HG03354 (cell line): ENCODE measurements around the gene ADAMTS8.

ENCODE experiments used
- ATAC-seq: cut with Tn5 transposase; IDR thresholded peaks from one replicate; pipeline ENCODE4 v1.9.1; 2021; ENCODE audit warnings: mild to moderate bottlenecking; ENCODE audit not compliant: unreplicated experiment, poor library complexity, severe bottlenecking

ADAMTS8 gene

GRCh38 chr11:130403967-130404366 lies 24.4 kb downstream of the ADAMTS8 start:
- ATAC-seq: no peak

GRCh38 chr11:130403271-130403804 lies 25.1 kb downstream of the ADAMTS8 start:
- no peak for ATAC-seq

DNA sequence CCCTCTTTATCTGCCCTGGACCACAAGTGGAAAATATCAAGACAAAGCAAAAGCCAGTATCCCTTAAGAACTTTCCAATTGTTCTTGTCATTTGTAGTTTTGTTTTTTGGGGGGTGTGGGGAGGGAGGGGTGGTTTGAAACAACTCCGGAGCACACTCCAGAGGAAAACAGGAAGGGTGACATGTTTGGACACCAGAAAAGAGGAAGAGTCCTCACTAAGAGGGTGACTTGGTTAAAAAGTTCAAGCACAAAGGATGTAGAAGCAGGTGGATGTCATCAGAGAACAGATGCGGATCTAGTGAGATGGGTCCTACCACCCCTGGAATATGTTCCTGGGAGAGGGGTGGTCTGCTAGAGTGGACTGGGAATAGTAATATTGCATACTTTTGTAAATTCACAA lies 25.8 kb downstream of the ADAMTS8 start:
- ATAC-seq: no peak

GRCh38 chr11:130400781-130401483 lies 27.5 kb downstream of the ADAMTS8 start:
- ATAC-seq: no peak

- no peak for ATAC-seq
Measured at GRCh38 chr11:130399196-130399595, 29.2 kb downstream of the ADAMTS8 start.

DNA sequence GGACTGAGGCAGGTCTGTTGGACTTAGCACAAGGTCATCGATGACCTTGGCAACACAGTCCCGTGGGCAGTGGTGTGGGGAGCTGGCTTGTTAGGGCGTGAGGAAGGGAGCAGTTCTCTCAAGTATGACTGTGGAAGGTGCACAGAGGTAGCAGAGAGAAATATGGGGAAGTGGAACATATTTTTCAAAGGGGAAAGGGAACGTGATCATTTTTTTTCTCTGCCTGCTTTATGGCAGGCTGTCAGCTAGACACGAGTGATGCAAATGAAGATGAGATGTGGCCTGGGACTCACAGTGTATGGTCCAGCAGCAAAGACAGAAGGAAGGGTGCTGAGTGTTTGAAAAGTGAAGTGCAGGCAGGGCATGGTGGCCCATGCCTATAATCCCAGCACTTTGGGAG lies 30.6 kb downstream of the ADAMTS8 start:
- no peak for ATAC-seq

GRCh38 chr11:130396965-130397364 lies 31.4 kb downstream of the ADAMTS8 start:
- no peak for ATAC-seq

DNA sequence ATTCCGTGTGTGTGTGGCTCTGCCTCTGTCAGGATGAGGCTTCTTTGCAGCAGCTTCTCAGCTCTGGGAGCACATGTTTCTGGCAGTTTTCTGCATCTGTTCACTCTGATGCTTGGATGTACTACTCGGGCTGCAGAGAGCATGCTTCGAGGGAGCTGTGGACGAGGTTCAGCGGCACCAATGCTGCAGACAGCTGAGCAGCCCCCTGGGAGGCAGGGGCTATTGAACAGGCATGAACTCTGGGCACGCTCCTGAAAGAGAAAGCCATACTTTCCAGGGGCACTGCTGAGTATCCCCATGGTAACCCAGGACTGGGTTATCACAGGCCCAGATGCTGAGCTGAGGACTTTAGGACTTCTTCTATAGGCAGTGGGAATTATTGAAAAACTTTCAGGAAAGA lies 33.8 kb downstream of the ADAMTS8 start:
- ATAC-seq: no peak

- no peak for ATAC-seq
Measured at GRCh38 chr11:130391711-130392110, 36.7 kb downstream of the ADAMTS8 start.

GRCh38 chr11:130390071-130390758 lies 38.2 kb downstream of the ADAMTS8 start:
- no peak for ATAC-seq

DNA sequence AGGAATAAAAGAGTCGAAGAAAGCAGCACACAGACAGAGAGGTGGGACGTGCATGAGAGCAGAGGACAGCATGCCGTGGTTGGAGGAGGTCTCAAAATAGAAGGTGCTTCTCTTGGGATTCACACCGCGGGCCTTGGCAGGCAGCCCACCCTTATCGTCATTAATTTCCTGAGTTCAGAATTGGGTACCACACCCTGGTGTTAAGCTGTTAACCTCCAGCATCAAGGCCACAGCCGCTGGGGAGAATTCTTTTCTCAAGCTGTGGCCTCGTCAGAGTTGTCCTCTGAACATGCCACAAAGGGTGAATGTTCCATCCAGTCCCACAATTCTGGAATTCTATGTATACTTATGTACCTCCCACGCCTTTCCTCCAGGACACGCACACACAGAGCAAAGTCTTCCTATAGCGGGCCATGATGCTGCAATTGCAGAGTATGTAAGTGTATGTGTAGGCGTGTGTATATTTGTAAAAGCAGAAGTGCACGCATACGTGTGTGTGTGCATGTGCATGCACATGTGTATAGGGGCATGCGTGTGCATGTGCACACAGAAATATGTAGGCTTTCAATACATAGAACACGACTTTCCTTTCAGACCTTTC lies 39.0 kb downstream of the ADAMTS8 start:
- no peak for ATAC-seq

- no peak for ATAC-seq
Measured at GRCh38 chr11:130388607-130389205, 39.7 kb downstream of the ADAMTS8 start.

DNA sequence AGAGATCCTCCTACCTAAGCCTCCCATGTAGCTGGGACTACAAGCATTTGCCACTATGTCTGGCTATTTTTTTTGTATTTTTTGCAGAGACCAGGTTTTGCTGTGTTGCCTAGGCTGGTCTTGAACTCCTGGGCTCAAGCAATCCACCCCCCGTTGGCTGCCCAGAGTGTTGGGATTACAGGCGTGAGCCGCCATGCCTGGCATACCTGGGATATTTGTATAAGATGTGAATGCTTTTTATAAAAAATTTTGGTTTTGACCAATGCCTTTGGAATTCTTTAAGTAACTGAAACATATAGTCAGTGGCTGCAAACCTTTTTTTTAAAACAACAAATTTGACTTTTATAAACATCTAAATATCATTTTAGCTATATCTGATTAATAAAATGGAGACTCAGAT lies 42.4 kb downstream of the ADAMTS8 start:
- no peak for ATAC-seq

DNA sequence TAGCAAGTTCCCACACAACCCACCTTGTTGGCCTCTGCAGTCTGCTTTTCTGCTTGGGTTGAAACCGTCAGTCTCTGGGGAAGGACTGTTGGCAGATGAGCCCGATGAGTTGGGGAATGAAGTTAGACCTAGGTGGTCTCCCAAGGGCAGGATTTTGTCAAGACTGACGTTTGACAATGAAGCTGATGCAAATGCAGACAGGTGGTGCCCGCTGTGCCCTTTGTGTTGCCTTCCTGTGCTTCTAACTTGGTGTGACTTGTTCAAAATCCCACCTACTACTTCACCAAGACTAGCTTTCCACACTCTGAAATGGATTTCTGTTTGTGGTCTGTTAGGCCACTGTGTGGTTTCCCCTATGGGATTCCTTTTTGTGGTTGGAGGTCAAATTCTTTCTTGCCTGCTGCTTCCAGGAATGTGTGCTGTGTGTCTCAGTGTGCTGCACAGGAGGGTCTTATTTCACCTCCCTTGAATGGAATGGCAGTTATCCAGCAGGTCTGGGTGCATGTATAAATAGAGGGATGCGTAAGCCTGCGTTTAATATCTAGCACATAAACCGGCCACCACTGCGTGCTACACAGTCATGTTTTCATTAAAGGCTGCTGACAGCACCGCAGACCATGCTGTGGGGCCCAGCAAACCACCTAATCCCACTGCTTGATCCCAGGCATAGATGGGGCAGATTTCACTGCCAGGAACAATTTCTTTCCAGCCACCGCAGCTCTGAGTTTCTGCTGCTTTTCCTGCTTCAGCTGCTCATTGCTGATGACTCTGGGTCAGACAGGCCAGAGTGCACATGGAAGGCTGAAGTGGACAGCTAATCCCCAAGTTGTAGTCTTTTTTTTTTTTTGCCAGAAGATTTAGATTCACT lies 44.8 kb downstream of the ADAMTS8 start:
- ATAC-seq: no peak

DNA sequence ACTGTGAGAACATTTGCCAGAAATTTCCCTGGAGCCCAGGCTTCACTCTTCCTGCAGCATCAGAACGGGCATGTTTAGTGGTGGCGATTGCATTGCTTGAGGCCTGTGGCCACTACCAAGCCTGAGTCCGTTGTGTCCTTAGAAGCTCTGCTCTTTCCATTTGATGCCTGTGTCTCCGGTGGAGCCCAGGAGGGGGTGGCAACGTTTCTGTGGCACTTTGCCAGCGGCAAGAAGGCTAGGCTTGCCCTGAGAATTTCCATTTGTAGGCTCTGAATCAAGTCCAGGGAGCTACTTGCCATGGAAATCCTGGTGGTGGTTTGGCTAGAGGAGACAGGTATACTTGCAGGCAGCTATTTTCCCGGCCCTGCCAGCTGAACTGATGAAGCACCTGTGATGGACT lies 47.1 kb downstream of the ADAMTS8 start:
- ATAC-seq: no peak

DNA sequence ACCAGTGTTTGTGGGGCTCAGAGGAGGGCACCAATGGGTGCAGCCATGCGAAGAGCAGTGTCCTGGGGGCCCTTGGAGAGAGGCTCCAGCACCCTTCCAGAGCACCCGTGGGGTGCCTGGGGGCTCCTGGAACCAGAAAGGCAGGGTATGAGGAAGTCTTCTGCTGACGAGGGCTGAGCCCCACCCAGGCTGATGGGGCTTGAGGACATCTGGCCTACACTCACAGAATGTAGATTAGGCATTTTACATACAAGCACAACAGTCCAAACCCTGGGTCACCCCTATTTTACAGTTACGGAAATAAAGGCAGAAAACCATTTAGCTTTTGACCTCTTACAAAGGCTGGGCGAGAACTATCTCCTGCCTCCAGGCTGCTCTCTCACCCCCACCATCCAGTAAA lies 47.6 kb downstream of the ADAMTS8 start:
- ATAC-seq: no peak

DNA sequence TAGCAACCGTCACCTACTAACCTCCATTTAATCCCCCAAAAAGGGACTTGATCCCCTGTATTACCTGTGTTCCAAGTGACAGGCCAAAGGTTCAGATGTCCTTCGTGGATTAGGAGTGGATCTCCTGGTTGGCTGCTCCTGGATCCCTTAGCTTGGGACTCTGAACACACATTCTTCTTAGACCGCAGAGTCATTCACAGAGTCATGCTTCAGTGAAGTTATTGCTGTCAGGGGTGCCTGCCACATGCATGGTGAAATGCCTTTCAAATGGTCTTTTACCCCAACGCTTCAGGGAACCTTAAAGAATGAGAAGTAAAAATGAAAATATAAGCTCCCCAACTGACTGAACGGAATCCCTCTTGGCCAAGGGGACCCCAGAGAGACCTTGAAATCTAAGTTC lies 49.1 kb downstream of the ADAMTS8 start:
- ATAC-seq: no peak

GRCh38 chr11:130370845-130371590 lies 57.4 kb downstream of the ADAMTS8 start:
- ATAC-seq: peak; percentile 60

- ATAC-seq: no peak
Measured at GRCh38 chr11:130369713-130370112, 58.7 kb downstream of the ADAMTS8 start.
